Stimulated activated CD4-positive, alpha-beta T cell treated with anti-CD3 and anti-CD28 coated beads, TNF-alpha, amount 100 ng/mL, for 1 hour (primary cell): ENCODE data around the gene MAGOH.
"Not testable (repeated sequence)": the region's sequence is repeated elsewhere in the genome, so short reads cannot be mapped to it uniquely, and the experiment has no call there.

ENCODE experiments used
- DNase-seq, 3 donors: peaks; one replicate each; pipeline ENCODE4 v3.0.0-alpha.2; 2020; ENCODE audit warnings: low read depth in 3 of 3, low spot score in 1 of 3

MAGOH gene

GRCh38 chr1:53188099-53188498 is 50.2 kb downstream of the MAGOH start:
- no peak for DNase-seq

DNA sequence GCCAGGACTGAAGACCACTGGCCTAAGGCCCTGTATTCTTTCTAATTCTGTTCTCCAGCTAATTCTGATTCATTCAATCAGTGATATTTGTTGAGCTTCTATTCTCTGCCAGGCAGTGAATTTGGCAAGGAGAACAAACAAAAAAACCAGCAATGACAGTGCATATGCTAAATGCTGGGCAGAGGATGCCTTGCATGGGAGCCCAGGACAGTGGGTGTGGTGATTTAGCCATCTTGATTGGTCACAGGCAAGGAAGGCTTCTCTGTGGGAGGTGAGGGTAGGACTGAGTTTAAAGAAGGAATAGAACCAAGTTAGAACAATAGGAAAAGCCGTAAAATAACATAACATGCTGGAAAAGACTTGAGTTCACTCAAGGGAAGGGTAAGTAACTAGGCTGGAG is 50.9 kb downstream of the MAGOH start:
- DNase-seq, result no peak

GRCh38 chr1:53186533-53186932 is 51.8 kb downstream of the MAGOH start:
- DNase-seq, result no peak

GRCh38 chr1:53185955-53186297 is 52.4 kb downstream of the MAGOH start:
- not testable (repeated sequence) for DNase-seq

DNA sequence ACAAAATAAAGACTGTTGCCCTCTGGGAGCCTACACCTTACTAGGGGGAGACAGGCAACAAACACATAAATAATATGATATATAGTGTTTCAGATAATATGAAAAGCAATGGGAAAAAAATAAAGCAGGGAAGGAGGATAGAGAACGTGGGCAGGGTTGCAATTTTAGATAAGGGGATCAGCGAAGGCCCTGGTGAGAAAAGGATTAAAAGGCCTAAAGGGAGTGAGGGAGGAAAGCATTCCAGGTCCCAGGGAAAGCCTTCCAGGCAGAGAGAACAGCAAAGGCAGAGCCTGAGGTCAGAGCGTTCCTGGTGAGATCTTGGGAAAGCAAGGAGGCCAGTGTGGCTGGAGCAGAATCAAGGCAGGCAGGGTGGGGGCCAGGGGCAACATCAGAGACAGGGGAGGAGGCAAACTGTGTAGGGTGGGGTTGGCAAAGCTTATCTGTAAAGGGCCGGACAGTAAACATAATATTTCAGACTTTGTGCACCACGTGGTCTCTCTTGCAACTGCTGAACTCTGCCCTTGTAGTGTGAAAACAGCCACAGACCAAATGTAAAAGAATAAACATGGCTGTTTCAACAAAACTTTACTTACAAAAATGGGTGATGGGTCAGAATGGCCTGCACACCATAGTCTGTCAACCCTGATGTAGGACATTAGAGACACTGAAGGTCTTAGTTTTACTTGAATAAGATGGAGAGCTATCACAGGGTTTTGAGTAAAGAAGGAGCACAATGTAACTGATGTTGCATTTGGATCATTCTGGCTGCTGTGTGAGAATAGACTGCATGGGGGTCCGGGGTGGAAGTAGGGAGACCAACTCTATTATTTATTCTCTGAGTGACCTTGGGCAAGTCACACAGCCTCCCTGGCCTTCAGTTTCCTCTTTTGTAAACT is 55.0 kb downstream of the MAGOH start:
- DNase-seq, result no peak

DNA sequence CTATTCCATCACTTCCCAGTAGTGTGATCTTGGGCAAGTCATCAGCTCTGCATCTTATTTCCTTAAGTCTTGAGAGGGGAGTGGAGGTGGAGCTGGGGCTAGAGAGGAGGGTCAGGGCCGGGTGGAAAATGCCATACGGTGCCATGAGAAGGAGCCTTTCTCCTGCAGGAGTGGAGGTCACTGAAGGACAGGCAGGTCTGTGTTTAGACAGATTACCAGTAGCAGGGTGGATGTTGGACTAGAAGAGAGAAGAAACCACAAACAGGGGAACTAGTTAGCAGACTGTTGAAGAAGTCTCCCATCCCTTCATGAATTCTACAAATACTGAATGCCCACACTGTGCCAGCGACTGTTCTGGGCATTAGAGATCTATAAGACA is 55.6 kb downstream of the MAGOH start:
- DNase-seq, result no peak

DNA sequence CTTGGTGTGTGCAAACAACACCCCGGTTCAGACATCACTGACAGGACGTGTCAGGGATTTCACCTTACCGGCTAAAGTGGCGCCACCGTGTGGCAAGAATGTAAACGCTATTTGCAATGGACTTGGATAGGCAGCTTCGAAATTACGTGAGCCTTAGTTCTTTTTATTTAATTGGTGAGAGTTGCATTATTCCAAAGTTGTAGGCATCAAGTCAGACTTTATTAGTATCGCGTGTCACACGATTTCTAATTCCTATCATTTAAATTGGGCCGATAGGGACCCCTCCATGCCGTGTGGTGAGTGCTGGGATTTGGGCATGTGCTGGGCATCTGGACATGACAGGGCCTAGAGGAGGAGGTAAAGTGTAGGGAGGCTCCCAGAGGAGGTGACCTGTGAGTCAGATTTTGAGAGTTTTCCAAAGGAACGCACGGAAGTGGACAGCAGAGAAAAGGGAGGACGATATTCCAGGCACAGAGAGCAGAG is 56.2 kb downstream of the MAGOH start:
- peak; percentile 31 to 69 (median 54) for DNase-seq

DNA sequence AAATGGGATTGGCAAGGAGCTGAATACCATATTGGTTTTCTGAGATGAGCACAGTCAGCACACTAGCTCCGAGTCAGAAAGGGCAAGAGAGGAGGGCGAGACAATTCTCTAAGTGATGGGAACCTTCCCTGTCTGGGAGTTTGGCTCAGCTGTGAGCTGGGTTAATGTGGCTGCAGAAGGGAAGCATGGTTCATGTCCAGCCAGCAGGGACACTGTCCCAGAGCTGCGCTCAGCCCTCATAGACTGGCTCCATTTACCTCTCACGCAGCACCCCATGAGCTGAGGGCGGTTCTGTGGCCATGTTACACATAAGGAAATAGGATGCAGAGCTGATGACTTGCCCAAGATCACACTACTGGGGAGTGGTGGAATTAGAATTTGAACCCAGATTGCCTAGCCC is 57.4 kb downstream of the MAGOH start:
- no peak for DNase-seq

DNA sequence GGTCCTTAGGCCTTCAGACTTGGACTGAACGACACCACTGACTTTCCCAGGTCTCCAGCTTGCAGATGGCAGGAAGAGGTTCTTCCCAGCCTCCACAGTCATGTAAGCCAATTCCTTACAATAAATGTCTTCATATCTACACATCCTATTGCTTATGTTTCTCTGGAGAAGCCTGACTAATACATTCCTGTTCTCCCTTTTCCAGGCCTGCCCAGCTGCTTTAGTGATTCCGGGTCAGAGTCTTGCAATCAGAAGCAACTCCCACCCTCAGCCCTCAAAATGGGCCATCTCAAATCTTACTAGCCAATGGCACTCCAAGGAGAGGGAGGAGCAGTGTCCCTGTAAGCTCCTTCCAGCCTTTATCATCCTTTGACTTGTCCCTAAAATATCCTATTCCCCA is 58.1 kb downstream of the MAGOH start:
- no peak for DNase-seq
